GM13976 (cell line): ENCODE results near the gene KCNMA1.

Source experiments
- DNase-seq: peaks from one replicate; pipeline ENCODE4 v3.0.0; 2012; ENCODE audit warnings: low spot score
- in situ Hi-C: fragments of 300-500 bp; cut with MboI; formaldehyde crosslinking; loops from one replicate; pipeline ENCODE4 v1.12.0; 2022; ENCODE audit warnings: low sequenced_read_pairs, mixed read lengths, inconsistent platforms; ENCODE audit not compliant: unreplicated experiment
- TF ChIP-seq, protein P1 (sequence below): IDR thresholded peaks from 2 replicates; pipeline ENCODE4 v1.5.1; 2012; ENCODE audit warnings: borderline replicate concordance, mild to moderate bottlenecking; ENCODE audit not compliant: insufficient read depth; ENCODE audit errors: extremely low read depth, missing control alignments, control extremely low read depth

The KCNMA1 gene

DNA sequence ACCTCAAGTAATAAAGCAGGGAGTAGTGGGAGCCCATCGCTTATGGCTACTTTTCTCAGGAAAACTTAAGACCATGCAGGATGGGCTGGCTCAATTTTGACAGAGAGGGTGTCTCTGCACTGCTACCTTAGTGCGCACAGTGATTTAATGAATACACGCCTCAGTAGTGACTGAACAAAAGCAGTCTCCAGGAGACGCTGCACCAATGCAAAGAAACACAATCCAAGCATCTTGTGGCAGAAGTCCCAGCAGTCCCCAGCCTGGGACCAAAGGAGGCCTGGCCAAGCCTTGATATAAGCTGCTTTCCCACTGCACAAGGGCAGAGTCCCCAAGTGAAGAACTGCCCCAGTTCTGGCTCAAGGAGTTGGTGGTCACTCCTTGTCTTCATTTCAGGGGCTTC, 368.9 kb downstream of the KCNMA1 start:
- no peak for DNase-seq
- in situ Hi-C loops, result no loop called here
- TF ChIP-seq, protein P1, sequence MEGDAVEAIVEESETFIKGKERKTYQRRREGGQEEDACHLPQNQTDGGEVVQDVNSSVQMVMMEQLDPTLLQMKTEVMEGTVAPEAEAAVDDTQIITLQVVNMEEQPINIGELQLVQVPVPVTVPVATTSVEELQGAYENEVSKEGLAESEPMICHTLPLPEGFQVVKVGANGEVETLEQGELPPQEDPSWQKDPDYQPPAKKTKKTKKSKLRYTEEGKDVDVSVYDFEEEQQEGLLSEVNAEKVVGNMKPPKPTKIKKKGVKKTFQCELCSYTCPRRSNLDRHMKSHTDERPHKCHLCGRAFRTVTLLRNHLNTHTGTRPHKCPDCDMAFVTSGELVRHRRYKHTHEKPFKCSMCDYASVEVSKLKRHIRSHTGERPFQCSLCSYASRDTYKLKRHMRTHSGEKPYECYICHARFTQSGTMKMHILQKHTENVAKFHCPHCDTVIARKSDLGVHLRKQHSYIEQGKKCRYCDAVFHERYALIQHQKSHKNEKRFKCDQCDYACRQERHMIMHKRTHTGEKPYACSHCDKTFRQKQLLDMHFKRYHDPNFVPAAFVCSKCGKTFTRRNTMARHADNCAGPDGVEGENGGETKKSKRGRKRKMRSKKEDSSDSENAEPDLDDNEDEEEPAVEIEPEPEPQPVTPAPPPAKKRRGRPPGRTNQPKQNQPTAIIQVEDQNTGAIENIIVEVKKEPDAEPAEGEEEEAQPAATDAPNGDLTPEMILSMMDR, result no peak

DNA sequence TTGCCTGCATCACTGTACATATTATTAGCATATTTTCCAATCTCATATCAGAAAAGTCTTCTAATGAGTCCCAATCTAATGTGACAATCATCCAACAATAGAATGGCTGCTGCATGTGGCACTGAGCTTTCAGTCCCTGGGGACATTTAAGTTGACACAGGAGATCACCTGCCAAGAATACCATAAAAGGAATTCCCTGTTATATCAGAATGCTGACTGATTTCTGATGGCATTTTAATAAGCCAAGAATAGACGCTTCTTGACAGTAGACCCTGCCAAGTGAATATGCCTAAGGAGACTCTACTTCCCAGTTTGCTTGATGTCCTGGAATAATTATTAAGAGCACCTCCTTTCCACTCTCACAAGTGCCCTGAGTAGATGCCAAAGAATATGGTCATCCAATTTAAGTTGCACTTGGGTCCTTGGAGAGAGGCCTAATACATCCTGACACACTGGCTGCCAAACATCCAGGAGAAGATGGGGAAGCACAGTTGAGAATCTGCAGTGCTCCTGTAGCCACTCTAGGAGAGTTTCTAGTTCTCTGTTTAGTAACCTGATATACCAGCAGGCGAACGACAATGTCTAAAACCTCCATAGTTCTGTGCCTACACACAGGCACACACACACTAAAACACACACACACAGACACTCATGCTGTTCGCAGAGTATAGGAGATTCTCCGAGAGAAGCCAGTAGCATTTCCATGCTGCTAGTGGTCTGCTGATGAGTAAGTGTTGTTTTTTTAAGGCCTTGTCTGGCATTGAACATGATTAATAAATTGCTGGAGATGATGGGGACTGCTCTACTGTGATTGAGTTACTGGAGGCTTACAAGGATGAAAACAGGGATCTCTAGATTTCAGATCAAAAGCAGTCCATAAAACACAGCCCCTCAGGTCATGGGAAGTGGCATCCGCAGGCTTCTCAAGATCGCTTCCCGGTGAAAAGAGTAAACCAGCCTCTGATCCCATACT, 369.6 kb downstream of the KCNMA1 start:
- in situ Hi-C loops, result no loop called here
- TF ChIP-seq, protein P1, result no peak
- DNase-seq, result no peak

DNA sequence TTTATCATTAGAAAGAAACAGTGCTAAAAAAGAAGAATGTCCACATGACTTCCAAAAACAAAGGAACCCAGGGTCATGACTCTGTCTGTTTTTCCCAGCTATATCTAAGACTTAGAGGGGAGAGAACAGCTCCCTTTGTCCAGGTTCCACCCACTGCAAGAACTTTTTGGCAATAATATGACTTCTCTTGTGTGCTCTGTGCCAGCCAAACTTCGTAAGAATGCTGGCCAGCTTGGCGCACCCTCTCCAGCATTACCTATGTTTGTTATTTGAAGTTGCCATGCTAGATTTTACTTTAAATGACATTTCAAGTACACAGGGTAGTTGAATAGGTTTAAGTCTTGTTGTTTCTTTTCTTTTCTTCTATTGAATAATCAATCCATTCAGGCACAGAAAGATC, 371.4 kb downstream of the KCNMA1 start:
- no peak for DNase-seq
- in situ Hi-C loops, result no loop called here
- TF ChIP-seq, protein P1, result no peak

DNA sequence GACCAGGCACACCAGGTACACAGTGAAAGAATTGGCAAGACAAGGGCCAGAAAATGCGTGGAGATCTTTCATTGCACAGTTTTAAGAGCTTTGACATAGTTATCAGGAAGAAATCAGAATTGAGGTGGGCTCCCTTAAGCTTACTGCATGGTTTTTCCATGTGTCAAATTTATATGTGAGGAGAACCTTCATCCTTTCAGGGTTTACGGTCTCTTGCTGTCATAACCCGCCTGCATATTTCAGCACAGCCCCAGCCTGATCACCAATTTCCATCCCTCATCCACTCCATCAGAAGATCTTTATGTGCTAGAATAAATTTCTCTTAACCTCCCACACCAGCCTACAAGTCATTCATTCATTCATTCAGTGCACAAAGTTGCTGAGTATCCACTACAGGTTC, 373.1 kb downstream of the KCNMA1 start:
- TF ChIP-seq, protein P1, result no peak
- in situ Hi-C loops, result no loop called here
- DNase-seq, result no peak

DNA sequence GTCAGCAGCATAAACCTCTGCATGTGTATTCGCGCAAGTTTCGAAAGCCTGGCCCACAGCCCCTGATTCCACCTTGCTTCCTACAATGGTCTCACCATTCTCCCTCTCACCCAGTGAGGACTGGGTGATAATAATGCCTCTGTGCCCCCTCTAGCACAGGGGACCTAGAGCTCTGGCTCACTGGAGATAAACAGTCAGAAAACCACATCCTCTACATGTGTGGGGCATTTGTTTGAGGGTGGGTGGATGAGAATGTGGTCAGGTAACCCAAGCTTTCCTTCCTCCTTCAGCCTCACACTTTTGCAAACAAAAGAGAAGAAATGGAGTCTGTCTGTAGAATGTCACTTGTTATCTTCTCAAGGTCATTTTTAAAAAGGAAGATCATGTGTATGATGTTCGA, 373.5 kb downstream of the KCNMA1 start:
- peak; percentile 9 for DNase-seq
- in situ Hi-C loops, result no loop called here
- TF ChIP-seq, protein P1, result no peak

DNA sequence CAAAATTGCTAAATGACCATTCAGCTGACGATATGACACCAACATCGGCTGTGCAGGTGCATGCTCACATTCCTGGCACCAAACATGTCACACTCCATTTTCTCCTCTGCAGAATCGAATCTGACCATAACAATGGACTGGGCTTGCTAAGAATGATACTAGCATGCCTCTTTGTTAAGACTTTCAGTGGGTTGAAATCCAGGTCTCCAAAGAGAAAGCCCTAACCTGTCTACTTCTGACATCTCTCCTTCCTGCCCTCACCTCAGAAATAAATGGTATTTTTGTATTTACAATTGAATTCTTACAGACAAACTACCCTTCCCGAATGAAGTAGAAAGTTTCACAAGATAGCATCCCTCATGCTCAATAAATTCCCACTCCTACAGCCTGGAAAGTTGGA, 373.9 kb downstream of the KCNMA1 start:
- TF ChIP-seq, protein P1, result no peak
- in situ Hi-C loops, result no loop called here
- DNase-seq, result no peak
